HG03432 (cell line): ENCODE measurements around the gene PIK3C2B.
A peak's percentile ranks its signal among the peaks of the same experiment; 100 is the strongest.
"Not testable (repeated sequence)": the region's sequence is repeated elsewhere in the genome, so short reads cannot be mapped to it uniquely, and the experiment has no call there.

Source experiments
- ATAC-seq: cut with Tn5 transposase; IDR thresholded peaks from one replicate; pipeline ENCODE4 v1.9.1; 2021; ENCODE audit warnings: mild to moderate bottlenecking, moderate library complexity; ENCODE audit not compliant: unreplicated experiment

Gene PIK3C2B

DNA sequence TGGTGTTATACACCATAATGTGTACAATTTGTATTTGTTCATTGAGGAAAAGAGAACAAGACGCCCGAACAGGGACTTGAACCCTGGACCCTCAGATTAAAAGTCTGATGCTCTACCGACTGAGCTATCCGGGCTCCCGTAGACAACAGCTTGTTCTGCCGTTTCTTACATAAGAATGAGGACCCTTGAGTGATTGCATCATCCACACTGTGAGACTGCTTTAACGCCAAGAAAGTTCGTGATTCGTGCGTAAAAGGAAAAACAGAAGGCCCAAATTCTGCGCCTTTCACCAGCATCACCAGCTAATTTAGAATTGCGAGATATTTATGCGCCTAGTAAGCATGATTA is 12.3 kb upstream of the PIK3C2B start:
- ATAC-seq: peak; percentile 67

DNA sequence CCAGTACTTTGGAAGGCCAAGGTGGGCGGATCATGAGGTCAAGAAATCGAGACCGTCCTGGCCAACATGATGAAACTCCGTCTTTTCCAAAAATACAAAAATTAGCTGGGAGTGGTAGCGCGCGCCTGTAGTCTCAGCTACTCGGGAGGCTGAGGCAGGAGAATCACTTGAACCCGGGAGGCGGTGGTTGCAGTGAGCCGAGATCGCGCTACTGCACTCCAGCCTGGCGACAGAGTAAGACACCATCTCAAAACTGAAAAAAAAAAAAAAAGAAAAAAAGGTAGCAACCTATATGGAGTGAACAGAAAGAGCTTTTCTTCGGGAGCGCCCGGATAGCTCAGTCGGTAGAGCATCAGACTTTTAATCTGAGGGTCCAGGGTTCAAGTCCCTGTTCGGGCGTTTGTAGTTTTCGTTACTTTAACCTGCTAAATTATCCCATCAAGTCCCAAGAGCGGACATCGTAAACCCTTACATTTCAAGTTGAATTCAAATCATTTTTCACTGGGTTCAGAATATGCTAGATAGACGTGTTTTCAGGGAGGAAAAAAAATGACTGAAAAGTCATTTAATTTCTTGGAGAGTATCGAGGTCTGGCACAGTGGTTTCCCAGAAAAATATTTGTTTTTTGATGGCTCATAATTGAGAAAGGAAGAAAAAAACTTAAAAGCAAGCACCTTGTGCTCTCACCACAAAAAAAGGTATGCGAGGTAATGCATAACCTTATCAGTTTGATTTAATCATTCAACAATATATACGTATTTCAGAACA is 11.8 kb upstream of the PIK3C2B start:
- ATAC-seq: peak; percentile 75

DNA sequence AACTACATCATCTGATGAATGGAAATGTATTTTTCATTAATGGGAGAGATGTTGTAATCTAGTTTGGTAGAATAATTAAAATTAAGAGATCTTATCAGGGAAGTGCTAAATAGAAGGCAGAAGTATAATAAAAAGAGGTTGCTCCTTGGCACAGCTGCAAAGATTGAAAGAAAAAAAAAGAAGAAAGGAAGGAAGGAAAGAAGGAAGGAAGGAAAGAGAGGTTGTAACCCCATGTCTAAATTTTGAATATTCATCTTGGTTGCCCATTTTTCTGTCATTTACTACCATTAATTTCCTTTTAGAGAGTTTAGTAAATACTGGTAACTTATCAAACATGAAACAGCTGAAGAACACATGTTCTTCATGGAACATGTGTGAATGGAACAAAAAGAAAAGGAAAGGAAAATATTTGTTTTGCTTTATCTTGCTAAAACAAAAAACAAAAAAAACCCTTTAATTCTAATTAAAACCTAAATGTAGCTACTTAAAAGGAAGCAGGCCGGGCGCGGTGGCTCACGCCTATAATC is 11.1 kb upstream of the PIK3C2B start:
- ATAC-seq: no peak

DNA sequence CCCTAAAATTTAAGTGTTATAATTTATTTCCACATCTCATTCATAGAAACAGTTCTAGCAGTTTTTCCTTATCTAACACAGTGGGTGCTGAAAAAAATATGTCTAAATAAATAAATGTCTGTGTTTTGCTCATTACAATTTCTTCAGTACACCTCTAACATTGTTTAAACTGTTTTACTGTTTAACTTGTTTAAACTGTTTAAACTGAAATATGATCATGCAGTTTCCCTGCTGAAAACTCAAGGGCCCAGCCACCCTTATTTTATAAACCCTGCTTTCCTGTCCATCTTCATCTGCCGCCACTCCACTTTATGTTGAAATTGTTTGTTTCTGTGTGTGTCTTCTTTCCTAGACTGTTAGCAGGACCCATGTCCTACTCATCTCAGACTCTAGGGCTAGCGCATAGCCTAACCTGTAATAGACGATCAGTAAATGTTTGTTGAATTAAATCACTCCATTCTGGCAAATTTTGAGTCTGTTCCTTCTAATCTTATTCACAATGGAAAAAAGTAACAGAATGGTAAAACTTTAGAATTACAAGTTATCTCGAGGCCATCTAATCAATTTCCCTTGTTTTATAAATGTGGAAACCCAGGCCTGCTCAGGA is 9.4 kb upstream of the PIK3C2B start:
- ATAC-seq: no peak

DNA sequence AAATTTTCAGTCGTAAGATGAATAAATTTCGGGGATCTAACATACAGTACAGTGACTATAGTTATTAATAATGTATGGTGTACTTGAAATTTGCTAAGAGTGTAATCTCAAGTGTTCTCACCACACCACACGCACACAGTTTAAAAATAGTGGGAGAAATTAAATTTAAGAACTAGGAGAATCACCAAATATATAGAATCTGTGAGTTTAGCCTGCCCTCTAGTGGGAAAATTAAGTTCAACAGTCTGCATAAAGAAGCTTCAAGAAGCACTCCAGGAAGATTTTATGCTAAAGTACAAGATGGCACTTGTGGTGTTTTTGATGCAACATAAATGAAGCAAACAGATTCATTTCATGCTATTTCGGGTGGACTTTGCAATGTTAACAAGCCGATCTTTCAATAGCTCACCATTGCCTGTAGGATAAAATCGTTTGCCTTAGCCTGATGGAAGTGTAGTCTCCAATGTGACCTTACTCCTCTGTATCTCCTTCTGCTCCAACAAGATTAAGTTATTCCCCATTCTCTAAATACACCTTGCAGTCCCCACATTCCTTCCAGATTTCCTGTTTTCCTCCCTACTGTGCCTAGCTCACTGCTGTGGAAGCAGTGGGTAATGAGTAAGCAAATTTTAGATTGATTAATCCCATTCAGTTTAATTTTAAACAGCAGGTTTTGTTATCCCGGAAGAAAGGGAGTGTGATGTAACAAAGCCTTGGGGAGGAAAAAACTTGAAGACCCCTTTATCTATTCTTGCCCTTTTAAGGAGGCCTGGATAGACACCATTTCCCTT is 8.7 kb upstream of the PIK3C2B start:
- ATAC-seq: no peak

DNA sequence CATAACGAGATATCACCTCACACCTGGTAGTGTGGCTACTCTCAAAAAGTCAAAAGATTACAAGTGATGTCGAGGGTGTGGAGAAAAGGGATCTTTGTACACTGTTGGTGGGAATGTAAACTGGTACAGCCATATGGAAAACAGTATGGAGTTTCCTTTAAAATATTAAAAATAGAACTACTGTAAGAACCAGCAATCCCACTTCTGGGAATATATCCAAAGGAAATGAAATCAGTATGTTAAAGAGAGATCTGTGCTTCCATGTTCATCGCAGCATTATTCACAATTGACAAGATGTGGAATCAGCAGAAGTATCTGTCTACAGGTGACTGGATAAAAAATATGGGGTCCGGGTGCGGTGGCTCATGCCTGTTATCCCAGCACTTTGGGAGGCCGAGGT is 7.6 kb upstream of the PIK3C2B start:
- no peak for ATAC-seq

DNA sequence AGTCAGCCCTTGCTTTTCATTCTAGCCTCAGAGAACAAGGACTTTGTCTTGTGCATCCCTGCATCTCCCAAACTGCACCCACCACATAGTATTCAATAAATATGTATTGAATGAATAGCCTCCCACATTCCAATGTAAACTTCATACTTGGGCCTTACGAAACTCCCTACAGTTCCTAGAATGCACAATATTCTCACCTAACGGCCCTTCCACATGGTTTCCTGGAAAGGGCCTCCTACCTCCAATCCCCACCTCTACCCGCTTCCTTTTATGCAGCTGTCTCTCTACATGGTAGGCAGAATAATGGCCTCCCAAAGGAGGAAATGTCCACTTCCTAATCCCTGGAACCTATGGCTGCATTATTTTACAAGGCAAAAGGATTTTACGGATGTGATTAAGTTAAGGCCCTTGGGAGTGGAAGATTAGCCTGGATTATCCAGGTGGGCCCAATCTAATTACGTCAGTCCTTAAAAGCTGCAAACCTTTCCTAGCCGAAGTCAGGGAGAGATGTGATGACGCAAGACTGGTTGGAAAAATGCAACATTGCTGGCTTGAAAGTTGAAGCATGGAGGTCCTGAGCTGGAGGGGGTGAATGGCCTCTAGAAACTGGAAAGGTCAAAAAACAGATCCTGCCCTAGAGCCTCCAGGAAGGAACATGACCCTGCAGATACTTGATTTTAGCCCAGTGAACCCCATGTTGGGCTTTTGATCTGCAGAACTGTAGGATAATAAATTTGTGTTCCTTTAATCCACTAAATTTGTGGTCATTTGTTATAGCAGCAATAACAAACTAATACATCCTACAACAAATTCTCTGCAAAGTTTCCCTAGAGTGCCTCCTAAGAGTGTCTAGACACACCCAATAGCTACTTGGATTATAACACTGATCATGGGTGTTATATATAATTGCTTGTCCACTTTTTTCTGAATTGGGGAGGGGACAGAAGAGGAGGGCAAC is 5.2 kb upstream of the PIK3C2B start:
- no peak for ATAC-seq

DNA sequence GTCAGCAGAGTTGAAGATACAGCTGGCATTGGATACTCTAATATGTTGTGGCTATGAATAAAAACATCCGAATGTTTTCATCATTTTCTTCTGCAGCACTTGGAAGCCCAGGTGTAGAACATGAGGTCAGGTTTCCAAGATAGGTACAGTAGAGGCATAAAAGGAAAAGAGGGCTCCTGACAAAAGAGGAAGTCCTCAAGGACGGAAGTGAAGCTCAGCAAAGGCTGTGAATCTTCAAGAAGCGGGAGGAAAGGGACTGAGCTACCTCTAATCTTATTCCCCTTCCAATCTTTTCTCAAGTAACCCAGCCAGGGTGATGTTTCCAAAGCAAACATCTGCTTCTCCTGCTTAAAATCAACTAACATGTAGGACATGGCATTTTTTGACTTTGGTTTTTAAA is 4.4 kb upstream of the PIK3C2B start:
- ATAC-seq: no peak

DNA sequence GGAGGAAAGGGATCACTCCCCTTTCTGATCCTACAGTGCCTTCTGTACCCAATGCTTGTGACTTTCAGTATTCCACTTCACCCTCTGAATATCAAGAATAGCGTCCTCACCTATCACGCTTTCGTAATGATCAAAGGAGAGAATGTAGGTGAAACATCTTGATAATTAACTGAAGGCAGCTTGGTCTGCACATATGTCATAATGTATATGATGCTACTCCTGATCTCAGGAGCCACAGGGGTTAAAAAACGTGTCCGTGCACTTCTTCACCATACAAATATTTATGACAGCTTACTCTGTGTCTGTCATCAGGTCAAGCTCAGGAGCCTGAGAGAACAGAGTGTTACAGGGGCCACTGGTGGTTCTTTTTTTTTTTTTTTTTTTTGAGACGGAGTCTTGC is 1.2 kb upstream of the PIK3C2B start:
- no peak for ATAC-seq

DNA sequence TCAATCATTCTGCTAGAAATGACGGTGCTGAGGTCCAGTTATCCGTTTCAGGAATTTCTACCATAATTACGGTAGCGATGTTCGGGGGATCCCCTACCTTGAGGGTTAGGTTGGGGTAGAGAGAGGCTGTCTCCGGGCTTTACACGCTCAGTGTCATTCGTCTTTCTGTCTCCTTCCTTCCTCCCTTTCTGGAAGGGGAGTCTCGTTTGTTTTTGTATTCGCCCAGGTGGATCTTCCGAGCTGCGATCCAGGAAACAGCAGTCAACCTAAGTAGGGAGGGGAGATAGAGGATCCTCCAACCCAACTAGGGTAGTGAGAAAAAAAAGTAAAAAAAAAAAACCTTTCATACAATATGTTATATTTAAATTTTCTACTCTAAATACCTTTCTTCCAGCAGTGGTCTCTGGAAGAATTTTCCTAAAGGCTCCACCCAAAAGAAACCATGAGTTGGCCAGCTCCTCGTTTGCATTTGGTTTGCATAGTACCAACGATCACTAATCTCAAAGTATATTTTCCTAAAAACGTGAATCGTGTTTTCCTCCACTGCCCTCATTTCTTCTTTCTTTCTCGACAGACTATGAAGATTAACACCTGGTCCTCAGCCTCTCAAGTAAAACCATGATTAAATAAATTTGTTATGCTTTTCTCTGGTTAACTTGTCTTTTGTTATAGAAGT is 611 bp upstream of the PIK3C2B start:
- ATAC-seq: peak; percentile 35

DNA sequence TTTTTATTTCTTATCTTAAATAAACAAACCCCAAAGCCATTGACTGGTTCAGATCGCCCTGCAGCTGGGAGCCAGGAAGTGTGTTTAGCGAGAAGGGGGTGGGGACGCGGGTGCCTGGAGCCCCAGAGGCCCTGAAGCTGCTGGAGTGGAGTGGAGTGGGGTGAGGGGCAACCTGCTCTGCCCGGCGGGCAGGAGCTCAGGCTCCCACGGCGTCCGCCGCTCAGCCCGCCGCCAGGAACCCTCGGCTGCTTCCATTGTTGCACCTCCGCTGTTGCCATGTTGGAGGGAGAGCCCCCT is 673 bp downstream of the PIK3C2B start:
- peak; percentile 32 for ATAC-seq

DNA sequence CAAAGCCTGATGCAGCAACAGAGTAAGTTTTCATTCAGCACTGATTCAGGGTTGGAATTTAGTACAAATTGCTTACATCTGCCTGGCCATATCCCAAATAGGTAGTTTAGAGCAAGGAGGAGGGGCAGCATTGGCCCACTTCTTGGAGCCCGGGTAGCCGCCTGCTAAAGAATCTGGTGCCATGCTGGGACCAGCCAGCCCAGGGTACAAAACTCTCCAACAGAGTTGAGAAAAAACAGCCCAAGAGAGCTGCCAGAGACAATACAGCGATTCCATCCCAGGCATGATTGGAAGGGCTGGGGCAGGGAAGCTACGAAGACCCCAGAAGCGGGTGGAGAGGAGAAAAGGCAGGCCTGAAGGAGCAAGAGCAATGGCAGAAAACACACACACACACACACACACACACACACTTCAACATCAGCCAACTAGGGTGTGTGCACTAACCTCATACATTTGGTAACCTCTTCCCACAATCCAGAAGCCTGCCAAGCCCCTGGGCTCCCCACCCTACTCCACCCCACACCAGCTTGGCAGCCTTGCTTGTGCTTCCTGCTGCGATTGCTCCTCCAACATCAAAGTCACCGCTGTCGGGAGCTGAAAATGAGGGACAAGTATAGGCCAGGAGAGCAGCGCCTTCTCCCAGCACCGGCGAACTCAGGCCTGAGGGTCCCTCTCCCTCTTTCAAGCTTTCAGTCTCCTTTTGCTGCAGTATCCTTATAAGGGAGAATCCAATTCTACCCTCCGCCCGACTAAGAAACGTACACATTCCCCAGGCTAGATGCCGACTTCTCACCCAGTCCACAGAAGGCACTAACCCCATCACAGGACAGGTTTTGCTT is 1.2 kb downstream of the PIK3C2B start:
- no peak for ATAC-seq

DNA sequence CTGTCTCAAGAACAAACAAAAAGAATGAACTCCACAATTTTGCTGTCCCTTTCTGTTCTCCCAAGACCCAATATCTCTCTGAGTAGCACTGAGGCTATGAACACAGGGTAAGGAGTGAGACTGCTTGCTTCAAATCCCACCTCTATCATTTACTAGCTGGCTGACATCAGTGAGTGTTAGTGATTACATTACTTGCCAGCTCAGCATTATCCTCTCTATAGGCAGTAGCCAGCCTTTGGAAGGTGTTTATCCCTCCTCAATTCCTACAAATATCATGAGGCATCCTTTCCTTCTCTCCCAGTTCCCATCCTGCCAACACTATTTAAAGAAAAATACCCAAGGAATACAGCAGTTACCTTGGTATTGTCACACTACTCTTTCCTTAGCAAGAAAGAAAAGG is 3.0 kb downstream of the PIK3C2B start:
- ATAC-seq: no peak

DNA sequence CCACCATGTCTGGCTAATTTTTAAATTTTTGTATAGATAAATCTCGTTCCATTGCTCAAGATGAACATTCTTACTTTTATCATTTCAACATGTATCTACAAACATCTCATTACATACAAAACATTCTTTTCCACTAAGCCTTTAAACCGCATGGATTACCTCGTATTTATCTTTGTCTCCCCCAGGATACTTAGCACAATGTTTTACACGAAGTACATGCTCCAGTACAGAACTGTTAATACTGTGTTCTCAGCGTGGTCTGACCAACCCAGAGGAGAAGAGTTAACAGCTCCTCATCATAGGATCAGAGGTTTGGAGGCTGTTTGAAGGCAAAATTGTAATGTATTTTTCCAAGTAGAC is 7.4 kb downstream of the PIK3C2B start:
- no peak for ATAC-seq

DNA sequence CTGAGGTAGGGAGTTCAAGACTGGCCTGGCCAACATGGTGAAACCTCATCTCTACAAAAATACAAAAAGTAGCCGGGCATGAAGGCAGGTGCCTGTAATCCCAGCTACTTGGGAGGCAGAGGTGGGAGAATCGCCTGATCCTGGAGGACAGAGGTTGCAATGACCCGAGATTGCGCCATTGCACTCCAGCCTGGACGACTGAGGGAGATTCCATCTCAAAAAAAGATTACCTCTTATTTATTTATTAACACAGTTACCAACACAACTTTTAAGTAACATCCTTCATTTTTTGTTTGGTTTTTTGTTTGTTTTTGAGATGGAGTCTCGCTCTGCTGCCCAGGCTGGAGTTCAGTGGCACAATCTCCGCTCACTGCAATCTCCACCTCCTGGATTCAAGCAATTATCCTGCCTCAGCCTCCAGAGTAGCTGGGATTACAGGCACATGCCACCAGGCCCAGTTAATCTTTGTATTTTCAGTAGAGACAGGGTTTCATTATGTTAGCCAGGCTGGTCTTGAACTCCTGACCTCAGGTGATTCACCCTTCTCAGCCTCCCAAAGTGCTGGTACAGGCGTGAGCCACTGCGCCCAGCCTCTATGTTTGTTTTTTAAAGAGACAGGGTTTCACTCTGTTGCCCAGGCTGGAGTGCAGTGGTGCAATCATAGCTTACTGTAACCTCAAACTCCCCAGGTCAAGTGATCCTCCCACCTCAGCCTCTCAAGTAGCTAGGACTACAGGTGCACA is 7.9 kb downstream of the PIK3C2B start:
- not testable (repeated sequence) for ATAC-seq

DNA sequence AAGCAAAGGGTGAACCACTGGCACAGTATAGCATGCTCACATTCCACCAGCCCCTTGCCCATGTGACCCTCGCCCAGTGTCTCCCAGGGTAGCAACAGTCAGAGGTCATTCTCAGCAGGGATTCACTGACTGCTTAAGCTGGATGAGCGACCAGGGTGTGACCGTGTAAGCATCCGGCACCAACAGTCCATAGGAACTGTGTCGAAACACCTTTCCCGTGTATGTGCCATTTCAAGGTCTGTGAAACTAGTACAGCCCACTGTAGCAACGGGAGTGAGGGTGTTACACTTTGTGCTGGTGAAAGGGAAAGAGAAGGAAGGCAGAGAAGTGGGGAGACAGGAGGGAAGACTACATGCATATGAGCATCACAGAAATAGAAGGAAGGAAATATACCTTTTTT is 10.8 kb downstream of the PIK3C2B start:
- no peak for ATAC-seq

DNA sequence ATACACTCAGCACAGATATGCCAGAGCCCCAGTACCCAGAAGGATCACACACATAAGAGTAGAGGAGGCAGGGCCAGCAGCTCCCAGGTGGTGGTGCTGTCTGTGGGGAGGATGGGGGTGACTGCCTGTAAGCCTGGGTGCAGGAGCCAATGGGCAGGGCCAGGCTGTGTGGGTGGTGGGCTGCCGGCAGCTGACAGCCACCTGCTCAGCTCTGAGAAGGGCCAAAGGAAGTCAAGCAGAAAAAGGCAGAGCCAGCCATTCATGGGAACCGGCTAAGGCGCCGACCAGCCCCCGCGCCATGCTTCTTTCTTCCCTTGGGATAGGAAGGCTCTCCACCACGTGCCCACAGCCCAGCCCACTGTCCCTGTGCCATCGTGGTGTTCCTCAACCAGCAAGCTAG is 14.1 kb downstream of the PIK3C2B start:
- peak; percentile 65 for ATAC-seq

DNA sequence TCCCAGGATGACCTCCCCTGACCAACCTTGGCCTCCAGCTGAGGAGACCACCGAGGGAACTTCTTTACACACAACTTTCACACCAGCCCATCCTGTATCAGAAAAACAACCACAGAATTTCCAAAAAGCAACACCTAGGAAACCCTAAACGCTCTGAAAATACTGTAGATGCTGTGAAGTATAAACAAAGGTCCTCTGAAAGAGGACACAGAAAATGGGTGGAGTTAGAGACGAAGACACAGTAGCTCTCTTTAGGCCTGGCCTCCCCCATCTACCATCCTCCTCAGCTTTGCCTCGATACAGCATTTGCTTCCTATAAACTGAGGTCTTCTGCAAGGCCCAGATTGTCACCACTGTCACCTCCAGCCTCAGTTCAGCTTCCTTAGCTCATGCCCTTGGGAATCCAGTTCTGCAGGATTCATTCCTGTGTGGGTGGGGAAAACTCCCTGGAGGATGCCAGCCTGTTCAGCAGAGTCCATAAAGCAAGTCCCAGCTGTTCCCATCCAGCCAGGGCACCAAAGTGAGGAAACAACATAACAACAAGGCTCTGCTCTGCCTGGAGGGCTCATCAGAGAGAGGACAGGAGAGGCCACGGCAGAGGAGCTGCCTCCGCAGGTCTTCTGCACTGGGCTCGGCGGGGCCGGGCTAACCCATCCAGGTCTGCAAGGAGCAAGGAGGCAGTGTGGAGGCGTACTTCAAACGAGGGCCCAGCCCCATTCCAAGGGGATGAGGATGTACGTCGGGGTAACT is 15.0 kb downstream of the PIK3C2B start:
- no peak for ATAC-seq
